Thymus (tissue), 11 donors: ENCODE data around the gene GLI3. TPM values are rescaled to one million over a fixed set of nuclear protein-coding genes. Genes with fewer than 3 reads are reported as not detected.

Source experiments
- DNase-seq, 9 donors: peaks; one replicate each; pipeline ENCODE4 v3.0.0-alpha.2; 2013; ENCODE audit warnings: low spot score in 9 of 9, low read depth in 6 of 9, missing footprints in 1 of 9
- H3K27ac ChIP-seq, 2 donors: one replicate each; pipeline ENCODE4 v1.5.1; 2013; ENCODE audit warnings: control low read depth in 1 of 2, low read depth in 1 of 2, low read length in 1 of 2, mild to moderate bottlenecking in 1 of 2, moderate library complexity in 1 of 2
- H3K27me3 ChIP-seq, 2 donors: one replicate each; pipeline ENCODE4 v1.5.1; 2013; ENCODE audit warnings: low read length in 1 of 2; ENCODE audit not compliant: control insufficient read depth in 2 of 2, insufficient read depth in 1 of 2
- H3K36me3 ChIP-seq, 2 donors: one replicate each; pipeline ENCODE4 v1.5.1; 2013; ENCODE audit warnings: low read length in 1 of 2, mild to moderate bottlenecking in 1 of 2, moderate library complexity in 1 of 2; ENCODE audit not compliant: control insufficient read depth in 2 of 2, insufficient read depth in 2 of 2
- H3K4me1 ChIP-seq, 2 donors: one replicate each; pipeline ENCODE4 v1.5.1; 2013; ENCODE audit warnings: low read length in 2 of 2; ENCODE audit not compliant: control insufficient read depth in 2 of 2, insufficient read depth in 2 of 2
- H3K4me3 ChIP-seq, 2 donors: one replicate each; pipeline ENCODE4 v1.5.1; 2013; ENCODE audit warnings: low read length in 2 of 2, control low read depth in 1 of 2, mild to moderate bottlenecking in 1 of 2
- H3K9me3 ChIP-seq, 2 donors: one replicate each; pipeline ENCODE4 v1.5.1; 2013; ENCODE audit warnings: low read length in 1 of 2, mild to moderate bottlenecking in 1 of 2; ENCODE audit not compliant: control insufficient read depth in 2 of 2, insufficient read depth in 1 of 2
- WGBS: extraction: QIAGEN DNeasy Blood & Tissue Kit; methylation state at CpG from one replicate; pipeline ENCODE4 v1.1.7; 2013; 5-methylcytosine and 5-hydroxymethylcytosine counted together
- polyA plus RNA-seq: library from polyadenylated mRNA; stranded (reverse); fragments of 200-250 nt; gene quantifications from one replicate; pipeline ENCODE4 v1.2.3, GENCODE V29; 2013
- total RNA-seq: library from RNA; stranded (reverse); fragments of 120-200 nt; gene quantifications from one replicate; pipeline ENCODE4 v1.2.4, GENCODE V29; 2013
- donor health status: healthy.

GLI3 gene
- total and polyA plus RNA-seq, 2 donors = 3.1 to 3.2 TPM

DNA sequence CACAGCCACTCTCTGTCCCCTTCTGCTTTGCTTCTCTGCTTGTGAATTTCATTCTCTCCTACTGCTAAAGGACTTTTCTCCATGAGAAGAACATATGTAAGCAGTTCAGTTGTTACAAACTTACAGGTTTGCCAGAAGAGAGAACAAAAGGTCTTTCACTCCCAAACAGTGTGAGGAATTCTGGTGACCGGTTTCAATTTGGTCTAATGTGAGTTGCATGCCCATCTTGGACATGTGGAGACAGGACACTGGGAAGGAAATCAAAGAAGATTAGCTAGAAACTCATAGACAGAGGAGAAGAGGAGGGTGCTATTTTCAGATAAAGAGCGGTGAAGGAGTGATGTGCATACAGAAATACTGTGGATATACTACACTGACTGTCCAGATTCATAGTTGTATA lies 324.6 kb downstream of the GLI3 start:
- no peaks in the 10 kb centered on the region for H3K4me1 ChIP-seq
- WGBS = 96% methylated on average over 2 of the region's 2 CpGs

GRCh38 chr7:41911792-41912191 lies 325.2 kb downstream of the GLI3 start:
- WGBS = 97% methylated on average over 2 of the region's 2 CpGs
- DNase-seq = no peak
- Histone ChIP-seq H3K4me1 (no peaks in the 10 kb centered on the region), H3K9me3 (no peaks in the 10 kb centered on the region), H3K27ac (no peak overlapping the region), H3K36me3 (no peaks in the 10 kb centered on the region), H3K27me3 (no peaks in the 10 kb centered on the region), H3K4me3 (no peak overlapping the region)

More for the DNA sequence above, 324.6 kb downstream of the GLI3 start:
- no peak for DNase-seq
- no peaks in the 10 kb centered on the region for H3K27me3 ChIP-seq
- H3K36me3 ChIP-seq = no peaks in the 10 kb centered on the region
- H3K9me3 ChIP-seq = no peaks in the 10 kb centered on the region
- no peak overlapping the region for H3K27ac ChIP-seq
- no peak overlapping the region for H3K4me3 ChIP-seq
